MM.1S (cell line): ENCODE data around the gene ADIPOR2.

Experiments used
- EZH2 ChIP-seq: fragments of 300-600 bp; sonication (generic); optimal IDR thresholded peaks from 2 replicates; pipeline ENCODE3; 2017; ENCODE audit warnings: low read depth, mild to moderate bottlenecking, antibody characterized with exemption, low read length, mixed read lengths
- TF ChIP-seq, protein P1 (sequence below): fragments of 300-600 bp; sonication (generic); IDR thresholded peaks from 2 replicates; pipeline ENCODE4 v1.5.1; 2016; ENCODE audit warnings: antibody characterized with exemption, low read length, mixed read lengths

DNA sequence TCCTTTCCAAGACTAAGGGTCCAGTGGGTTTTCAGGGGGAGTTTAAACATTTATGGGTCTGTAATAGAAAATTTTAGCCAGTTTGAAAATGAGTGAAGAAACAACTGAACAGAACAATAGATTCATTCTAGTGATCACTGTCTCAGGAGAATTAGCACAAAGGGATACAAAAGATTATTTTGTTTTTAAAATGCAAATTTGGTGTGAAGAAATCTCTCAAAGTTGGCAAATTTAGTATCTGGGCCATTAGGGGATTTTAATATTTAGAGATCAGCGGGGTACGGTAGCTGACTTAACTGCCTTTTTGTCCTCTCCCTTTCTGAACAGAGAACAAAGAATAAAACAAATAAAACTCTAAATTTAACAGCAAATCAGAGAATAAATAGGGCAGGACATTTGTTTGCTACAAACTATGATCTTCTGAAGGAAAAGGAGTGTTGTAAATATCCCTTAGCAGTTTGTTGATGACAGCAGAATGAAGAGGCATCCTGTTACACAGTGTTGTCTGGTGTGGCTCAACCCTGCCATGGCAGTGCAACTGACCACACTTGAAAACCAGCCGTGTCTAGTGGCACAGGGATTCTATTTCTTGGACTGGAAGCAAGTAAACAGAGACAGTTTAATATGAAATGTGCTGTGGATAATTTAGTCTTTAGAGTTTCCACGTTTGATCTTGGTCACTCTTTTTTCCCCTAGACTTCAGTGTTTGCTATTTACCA lies 83.2 kb downstream of the ADIPOR2 start:
- TF ChIP-seq, protein P1, sequence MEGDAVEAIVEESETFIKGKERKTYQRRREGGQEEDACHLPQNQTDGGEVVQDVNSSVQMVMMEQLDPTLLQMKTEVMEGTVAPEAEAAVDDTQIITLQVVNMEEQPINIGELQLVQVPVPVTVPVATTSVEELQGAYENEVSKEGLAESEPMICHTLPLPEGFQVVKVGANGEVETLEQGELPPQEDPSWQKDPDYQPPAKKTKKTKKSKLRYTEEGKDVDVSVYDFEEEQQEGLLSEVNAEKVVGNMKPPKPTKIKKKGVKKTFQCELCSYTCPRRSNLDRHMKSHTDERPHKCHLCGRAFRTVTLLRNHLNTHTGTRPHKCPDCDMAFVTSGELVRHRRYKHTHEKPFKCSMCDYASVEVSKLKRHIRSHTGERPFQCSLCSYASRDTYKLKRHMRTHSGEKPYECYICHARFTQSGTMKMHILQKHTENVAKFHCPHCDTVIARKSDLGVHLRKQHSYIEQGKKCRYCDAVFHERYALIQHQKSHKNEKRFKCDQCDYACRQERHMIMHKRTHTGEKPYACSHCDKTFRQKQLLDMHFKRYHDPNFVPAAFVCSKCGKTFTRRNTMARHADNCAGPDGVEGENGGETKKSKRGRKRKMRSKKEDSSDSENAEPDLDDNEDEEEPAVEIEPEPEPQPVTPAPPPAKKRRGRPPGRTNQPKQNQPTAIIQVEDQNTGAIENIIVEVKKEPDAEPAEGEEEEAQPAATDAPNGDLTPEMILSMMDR, result no peak
- TF ChIP-seq EZH2, result no peak
